HCT116 (cell line): ENCODE results near the gene MRPS2.

Experiments used
- EZH2 ChIP-seq: fragments of 200-600 bp; sonication (generic); IDR thresholded peaks from 2 replicates; pipeline ENCODE4 v1.6.1; 2017; ENCODE audit warnings: antibody characterized with exemption, mixed run types
- JUND ChIP-seq: IDR thresholded peaks from 2 replicates; pipeline ENCODE4 v1.6.1; 2012
- POLR2AphosphoS5 ChIP-seq: IDR thresholded peaks from 2 replicates; pipeline ENCODE4 v1.6.1; 2011; ENCODE audit warnings: mild to moderate bottlenecking, low read depth, low read length, moderate library complexity
- SP1 ChIP-seq: IDR thresholded peaks from 2 replicates; pipeline ENCODE4 v1.6.1; 2012; ENCODE audit warnings: low read depth
- TCF7L2 ChIP-seq: IDR thresholded peaks from 2 replicates; pipeline ENCODE4 v1.7.0; 2011; ENCODE audit warnings: borderline replicate concordance, inconsistent platforms; ENCODE audit not compliant: insufficient read depth, insufficient read length; ENCODE audit errors: extremely low read depth
- YY1 ChIP-seq: IDR thresholded peaks from 2 replicates; pipeline ENCODE4 v1.6.1; 2011; ENCODE audit warnings: low read length, low read depth, moderate library complexity, mild to moderate bottlenecking; ENCODE audit not compliant: insufficient replicate concordance; ENCODE audit errors: extremely low read depth
- ZNF274 ChIP-seq: fragments of 200-500 bp; sonication (Bioruptor generic); IDR thresholded peaks from 2 replicates; pipeline ENCODE4 v1.6.1; 2014; ENCODE audit warnings: mild to moderate bottlenecking, low read depth, low read length, inconsistent platforms
- TF ChIP-seq, protein P1 (sequence below), 3 experiments: fragments of 200-600 bp in 1 of 3; sonication (generic) in 1 of 3; IDR thresholded peaks in 2 of 3; conservative IDR thresholded peaks in 1 of 3; 2 replicates each; pipeline ENCODE4 v1.5.1; 2012 to 2017; ENCODE audit warnings: low read depth in 2 of 3, low read length in 2 of 3, antibody characterized with exemption in 1 of 3, borderline replicate concordance in 1 of 3, control low read depth in 1 of 3, mild to moderate bottlenecking in 1 of 3, mixed read lengths in 1 of 3, mixed run types in 1 of 3, moderate library complexity in 1 of 3; ENCODE audit not compliant: insufficient read depth in 1 of 3
- TF ChIP-seq, protein P2 (sequence below): IDR thresholded peaks from 2 replicates; pipeline ENCODE4 v1.6.1; 2012
- TF ChIP-seq, protein P3 (sequence below): IDR thresholded peaks from 2 replicates; pipeline ENCODE4 v1.6.1; 2012; ENCODE audit warnings: low read depth

DNA sequence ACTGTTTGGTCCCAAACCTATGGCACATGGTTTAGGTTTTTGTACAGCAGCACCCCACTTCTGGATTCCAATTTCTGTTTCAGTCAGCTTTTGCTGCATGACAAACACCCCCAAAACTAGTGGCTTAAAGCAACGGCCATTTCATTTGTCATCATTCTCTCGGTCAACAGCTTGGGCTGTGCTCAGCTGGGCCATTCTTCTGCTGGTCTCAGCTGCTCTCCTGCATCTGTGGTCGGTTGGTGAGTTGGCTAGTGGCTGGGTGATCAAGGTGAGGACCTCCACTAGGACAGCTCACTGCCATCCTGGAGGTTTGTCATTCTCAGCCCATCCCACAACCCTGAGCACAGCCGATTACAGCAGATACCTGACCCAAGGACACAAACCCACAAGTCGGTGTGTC lies 45.7 kb upstream of the MRPS2 start:
- TF ChIP-seq YY1 = no peak
- no peak for TF ChIP-seq ZNF274
- no peak for TF ChIP-seq TCF7L2
- no peak for TF ChIP-seq EZH2
- TF ChIP-seq, protein P1, sequence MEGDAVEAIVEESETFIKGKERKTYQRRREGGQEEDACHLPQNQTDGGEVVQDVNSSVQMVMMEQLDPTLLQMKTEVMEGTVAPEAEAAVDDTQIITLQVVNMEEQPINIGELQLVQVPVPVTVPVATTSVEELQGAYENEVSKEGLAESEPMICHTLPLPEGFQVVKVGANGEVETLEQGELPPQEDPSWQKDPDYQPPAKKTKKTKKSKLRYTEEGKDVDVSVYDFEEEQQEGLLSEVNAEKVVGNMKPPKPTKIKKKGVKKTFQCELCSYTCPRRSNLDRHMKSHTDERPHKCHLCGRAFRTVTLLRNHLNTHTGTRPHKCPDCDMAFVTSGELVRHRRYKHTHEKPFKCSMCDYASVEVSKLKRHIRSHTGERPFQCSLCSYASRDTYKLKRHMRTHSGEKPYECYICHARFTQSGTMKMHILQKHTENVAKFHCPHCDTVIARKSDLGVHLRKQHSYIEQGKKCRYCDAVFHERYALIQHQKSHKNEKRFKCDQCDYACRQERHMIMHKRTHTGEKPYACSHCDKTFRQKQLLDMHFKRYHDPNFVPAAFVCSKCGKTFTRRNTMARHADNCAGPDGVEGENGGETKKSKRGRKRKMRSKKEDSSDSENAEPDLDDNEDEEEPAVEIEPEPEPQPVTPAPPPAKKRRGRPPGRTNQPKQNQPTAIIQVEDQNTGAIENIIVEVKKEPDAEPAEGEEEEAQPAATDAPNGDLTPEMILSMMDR (IDR thresholded peaks at IDR 0.05 in 2 of 3, conservative IDR thresholded peaks at IDR 0.05 in 1 of 3; ENCODE audit: borderline replicate concordance in 1 of 3, insufficient read depth in 1 of 3, low read depth in 2 of 3, low read length in 2 of 3) = no peak
- TF ChIP-seq POLR2AphosphoS5 = no peak
- TF ChIP-seq, protein P2, sequence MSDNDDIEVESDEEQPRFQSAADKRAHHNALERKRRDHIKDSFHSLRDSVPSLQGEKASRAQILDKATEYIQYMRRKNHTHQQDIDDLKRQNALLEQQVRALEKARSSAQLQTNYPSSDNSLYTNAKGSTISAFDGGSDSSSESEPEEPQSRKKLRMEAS = no peak
- no peak for TF ChIP-seq JUND
- TF ChIP-seq SP1 = no peak
- TF ChIP-seq, protein P3, sequence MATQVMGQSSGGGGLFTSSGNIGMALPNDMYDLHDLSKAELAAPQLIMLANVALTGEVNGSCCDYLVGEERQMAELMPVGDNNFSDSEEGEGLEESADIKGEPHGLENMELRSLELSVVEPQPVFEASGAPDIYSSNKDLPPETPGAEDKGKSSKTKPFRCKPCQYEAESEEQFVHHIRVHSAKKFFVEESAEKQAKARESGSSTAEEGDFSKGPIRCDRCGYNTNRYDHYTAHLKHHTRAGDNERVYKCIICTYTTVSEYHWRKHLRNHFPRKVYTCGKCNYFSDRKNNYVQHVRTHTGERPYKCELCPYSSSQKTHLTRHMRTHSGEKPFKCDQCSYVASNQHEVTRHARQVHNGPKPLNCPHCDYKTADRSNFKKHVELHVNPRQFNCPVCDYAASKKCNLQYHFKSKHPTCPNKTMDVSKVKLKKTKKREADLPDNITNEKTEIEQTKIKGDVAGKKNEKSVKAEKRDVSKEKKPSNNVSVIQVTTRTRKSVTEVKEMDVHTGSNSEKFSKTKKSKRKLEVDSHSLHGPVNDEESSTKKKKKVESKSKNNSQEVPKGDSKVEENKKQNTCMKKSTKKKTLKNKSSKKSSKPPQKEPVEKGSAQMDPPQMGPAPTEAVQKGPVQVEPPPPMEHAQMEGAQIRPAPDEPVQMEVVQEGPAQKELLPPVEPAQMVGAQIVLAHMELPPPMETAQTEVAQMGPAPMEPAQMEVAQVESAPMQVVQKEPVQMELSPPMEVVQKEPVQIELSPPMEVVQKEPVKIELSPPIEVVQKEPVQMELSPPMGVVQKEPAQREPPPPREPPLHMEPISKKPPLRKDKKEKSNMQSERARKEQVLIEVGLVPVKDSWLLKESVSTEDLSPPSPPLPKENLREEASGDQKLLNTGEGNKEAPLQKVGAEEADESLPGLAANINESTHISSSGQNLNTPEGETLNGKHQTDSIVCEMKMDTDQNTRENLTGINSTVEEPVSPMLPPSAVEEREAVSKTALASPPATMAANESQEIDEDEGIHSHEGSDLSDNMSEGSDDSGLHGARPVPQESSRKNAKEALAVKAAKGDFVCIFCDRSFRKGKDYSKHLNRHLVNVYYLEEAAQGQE = no peak
